Upper lobe of left lung (tissue), 6 donors: ENCODE measurements around the gene UBE2D4. TPM values are rescaled to one million over a fixed set of nuclear protein-coding genes. Genes with fewer than 3 reads are reported as not detected.

Source experiments
- ATAC-seq, 2 donors: fragments of 200-7000 bp; cut with Tn5 transposase; one replicate each; pipeline ENCODE4 v1.9.1; 2022; ENCODE audit warnings: mild to moderate bottlenecking in 2 of 2, moderate library complexity in 2 of 2; ENCODE audit not compliant: low FRiP score in 2 of 2
- DNase-seq, 2 donors: peaks; one replicate each; pipeline ENCODE4 v3.0.0-alpha.2; 2019 to 2020
- H3K27ac ChIP-seq, 4 donors: fragments of 200-600 bp; sonication (generic); one replicate each; pipeline ENCODE4 v1.5.1; 2016 to 2019
- H3K27me3 ChIP-seq, 4 donors: fragments of 200-600 bp; sonication (generic); one replicate each; pipeline ENCODE4 v1.5.1; 2017 to 2019
- H3K36me3 ChIP-seq, 4 donors: fragments of 200-600 bp; sonication (generic); one replicate each; pipeline ENCODE4 v1.5.1; 2016 to 2019
- H3K4me1 ChIP-seq, 4 donors: fragments of 200-600 bp; sonication (generic); one replicate each; pipeline ENCODE4 v1.5.1; 2018 to 2019
- H3K4me3 ChIP-seq, 4 donors: fragments of 200-600 bp; sonication (generic); one replicate each; pipeline ENCODE4 v1.5.1; 2017 to 2019; ENCODE audit warnings: mild to moderate bottlenecking in 2 of 4, moderate library complexity in 1 of 4
- H3K9me3 ChIP-seq, 4 donors: fragments of 200-600 bp; sonication (generic); one replicate each; pipeline ENCODE4 v1.5.1; 2018 to 2019
- EP300 ChIP-seq, 4 donors: sonication (generic); formaldehyde crosslinking; IDR thresholded peaks; one replicate each; pipeline ENCODE4 v1.5.1; 2017; ENCODE audit warnings: antibody characterized with exemption in 4 of 4, control low read depth in 2 of 4
- POLR2A ChIP-seq, 4 donors: fragments of 450-650 bp; IDR thresholded peaks; one replicate each; pipeline ENCODE4 v1.5.1; 2016 to 2017; ENCODE audit warnings: antibody characterized with exemption in 4 of 4, mild to moderate bottlenecking in 2 of 4
- POLR2AphosphoS5 ChIP-seq, 2 donors: sonication (generic); formaldehyde crosslinking; IDR thresholded peaks; one replicate each; pipeline ENCODE4 v1.5.1; 2017; ENCODE audit warnings: antibody characterized with exemption in 2 of 2
- WGBS, 2 donors: methylation state at CpG; one replicate each; pipeline ENCODE4 v1.1.5; 2017 to 2018; 5-methylcytosine and 5-hydroxymethylcytosine counted together
- total RNA-seq, 6 donors: library from RNA; depleted of rRNA in 4 of 6; stranded (reverse); fragments of >200 nt in 4 of 6; gene quantifications; one replicate each; pipeline versions ENCODE4 v1.1.0 to v1.2.1, GENCODE V29; 2016 to 2021
- TF ChIP-seq, protein P1 (sequence below), 6 experiments: fragments of 450-650 bp in 4 of 6; fragments of 200-600 bp in 2 of 6; sonication (generic) in 2 of 6; IDR thresholded peaks; one replicate each; pipeline ENCODE4 v1.5.1; 2016 to 2019; ENCODE audit warnings: antibody characterized with exemption in 6 of 6
- donor health status: DM: no; HTN: no; CAD: no; lungs with moderate emphysema.
- donor health status: DM: no; HTN: yes; CAD: no; lungs with severe emphysema.

UBE2D4 gene
- total RNA-seq, 6 donors from 2014 or later, result 4.9 to 24.9 (median 17.4) TPM

DNA sequence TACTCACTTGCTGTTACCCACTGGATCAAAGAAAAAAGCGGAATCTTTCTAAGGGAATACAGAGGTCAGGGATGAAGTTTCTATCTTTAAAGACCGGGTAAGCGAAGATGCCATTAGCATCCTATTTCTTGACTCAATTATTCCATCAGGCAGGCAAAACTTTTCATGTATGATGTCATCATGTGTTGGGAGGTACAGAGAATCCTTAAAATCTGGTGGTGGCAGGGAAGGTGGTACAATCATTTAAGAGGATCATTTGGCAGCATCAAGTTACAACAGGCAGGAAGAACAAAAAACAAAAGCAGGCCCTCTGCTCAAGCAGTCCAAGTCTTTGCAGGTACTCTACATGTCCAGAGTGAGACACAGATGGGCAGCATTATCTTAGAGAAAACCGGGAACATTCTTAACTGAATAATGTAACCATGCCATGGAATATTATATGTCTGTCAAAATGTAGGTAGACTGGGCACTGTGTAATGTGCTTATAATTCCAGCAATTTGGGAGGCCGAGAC is 23.6 kb upstream of the UBE2D4 start:
- H3K27me3 ChIP-seq, result no peaks in the 10 kb centered on the region
- peaks cover 0 to 4% (median 0%) of the 10 kb centered on the region in 4 donors for H3K36me3 ChIP-seq
- peaks cover 21 to 34% (median 25%) of the 10 kb centered on the region in 4 donors for H3K4me1 ChIP-seq
- no peak overlapping the region for H3K27ac ChIP-seq
- TF ChIP-seq POLR2AphosphoS5 (IDR thresholded peaks at IDR 0.05), result no peak
- TF ChIP-seq, protein P1, sequence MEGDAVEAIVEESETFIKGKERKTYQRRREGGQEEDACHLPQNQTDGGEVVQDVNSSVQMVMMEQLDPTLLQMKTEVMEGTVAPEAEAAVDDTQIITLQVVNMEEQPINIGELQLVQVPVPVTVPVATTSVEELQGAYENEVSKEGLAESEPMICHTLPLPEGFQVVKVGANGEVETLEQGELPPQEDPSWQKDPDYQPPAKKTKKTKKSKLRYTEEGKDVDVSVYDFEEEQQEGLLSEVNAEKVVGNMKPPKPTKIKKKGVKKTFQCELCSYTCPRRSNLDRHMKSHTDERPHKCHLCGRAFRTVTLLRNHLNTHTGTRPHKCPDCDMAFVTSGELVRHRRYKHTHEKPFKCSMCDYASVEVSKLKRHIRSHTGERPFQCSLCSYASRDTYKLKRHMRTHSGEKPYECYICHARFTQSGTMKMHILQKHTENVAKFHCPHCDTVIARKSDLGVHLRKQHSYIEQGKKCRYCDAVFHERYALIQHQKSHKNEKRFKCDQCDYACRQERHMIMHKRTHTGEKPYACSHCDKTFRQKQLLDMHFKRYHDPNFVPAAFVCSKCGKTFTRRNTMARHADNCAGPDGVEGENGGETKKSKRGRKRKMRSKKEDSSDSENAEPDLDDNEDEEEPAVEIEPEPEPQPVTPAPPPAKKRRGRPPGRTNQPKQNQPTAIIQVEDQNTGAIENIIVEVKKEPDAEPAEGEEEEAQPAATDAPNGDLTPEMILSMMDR (IDR thresholded peaks at IDR 0.05), result no peak
- no peak for TF ChIP-seq EP300 (IDR thresholded peaks at IDR 0.05)
- TF ChIP-seq POLR2A (IDR thresholded peaks at IDR 0.05), result no peak
- 95 to 100% methylated on average over 5 of the region's 5 CpGs for WGBS, 2 donors
- H3K9me3 ChIP-seq, result no peaks in the 10 kb centered on the region
- no peak overlapping the region for H3K4me3 ChIP-seq
- no peak for DNase-seq
- ATAC-seq, result no peak

GRCh38 chr7:43904533-43905208 is 21.6 kb upstream of the UBE2D4 start:
- peaks cover 21 to 32% (median 25%) of the 10 kb centered on the region in 4 donors for H3K4me1 ChIP-seq
- peak overlapping the region in 3 of 4 donors; percentile 11 to 87 (median 85) for H3K27ac ChIP-seq
- H3K9me3 ChIP-seq, result no peaks in the 10 kb centered on the region
- no peak for DNase-seq
- no peaks in the 10 kb centered on the region for H3K27me3 ChIP-seq
- no peak for TF ChIP-seq POLR2A (IDR thresholded peaks at IDR 0.05)
- TF ChIP-seq EP300 (IDR thresholded peaks at IDR 0.05), result no peak
- no peak for TF ChIP-seq POLR2AphosphoS5 (IDR thresholded peaks at IDR 0.05)
- H3K4me3 ChIP-seq, result peak overlapping the region in 1 of 4 donors; percentile 87
- H3K36me3 ChIP-seq, result no peaks in the 10 kb centered on the region
- ATAC-seq, result no peak
- WGBS, 2 donors, result 91 to 94% methylated on average over 5 of the region's 5 CpGs

GRCh38 chr7:43905209-43905946 is 20.9 kb upstream of the UBE2D4 start:
- peak overlapping the region; percentile 60 to 88 (median 83) for H3K4me3 ChIP-seq
- H3K36me3 ChIP-seq, result no peaks in the 10 kb centered on the region
- DNase-seq (peak in 1 of 2 donors; percentile 32), ATAC-seq (peak; percentile 42 to 73)
- peak in 1 of 2 donors; percentile 9 for TF ChIP-seq POLR2AphosphoS5 (IDR thresholded peaks at IDR 0.05)
- TF ChIP-seq EP300 (IDR thresholded peaks at IDR 0.05), result no peak
- TF ChIP-seq, protein P1 (IDR thresholded peaks at IDR 0.05), result no peak
- H3K27ac ChIP-seq, result peak overlapping the region; percentile 82 to 95 (median 86)
- H3K27me3 ChIP-seq, result no peaks in the 10 kb centered on the region
- 44 to 52% methylated on average over 8 of the region's 8 CpGs for WGBS, 2 donors
- peaks cover 21 to 32% (median 25%) of the 10 kb centered on the region in 4 donors for H3K4me1 ChIP-seq
- no peaks in the 10 kb centered on the region for H3K9me3 ChIP-seq

DNA sequence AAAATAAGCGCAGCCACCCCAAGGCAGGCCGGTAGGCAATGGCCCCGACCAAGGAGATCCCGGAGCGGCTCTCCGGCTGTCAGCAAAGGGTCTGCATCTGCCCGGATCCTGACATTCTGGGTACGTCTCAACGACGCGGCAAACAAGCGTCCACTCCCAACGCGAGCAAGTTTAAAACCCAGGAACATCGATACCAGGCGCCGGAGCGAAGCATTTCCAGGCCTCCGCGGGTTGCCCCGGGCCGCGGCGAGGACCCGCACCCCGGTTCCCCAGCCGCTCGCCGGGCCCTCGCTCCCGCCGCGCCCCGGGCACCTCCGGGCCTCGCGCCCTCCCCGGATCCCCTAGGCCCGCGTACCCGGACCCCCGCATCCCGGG is 20.3 kb upstream of the UBE2D4 start:
- Histone ChIP-seq H3K36me3 (no peaks in the 10 kb centered on the region), H3K4me1 (peaks cover 21 to 32% (median 24%) of the 10 kb centered on the region in 4 donors), H3K27me3 (no peaks in the 10 kb centered on the region), H3K9me3 (no peaks in the 10 kb centered on the region), H3K4me3 (peak overlapping the region; percentile 60 to 88 (median 83)), H3K27ac (peak overlapping the region; percentile 82 to 95 (median 86))
- DNase-seq (no peak), ATAC-seq (peak; percentile 16 to 63)
- 0 to 1% methylated on average over 6 to 12 of the region's 43 CpGs for WGBS, 2 donors
- TF ChIP-seq POLR2AphosphoS5 (IDR thresholded peaks at IDR 0.05) (peak in 1 of 2 donors; percentile 5), EP300 (IDR thresholded peaks at IDR 0.05) (no peak)

DNA sequence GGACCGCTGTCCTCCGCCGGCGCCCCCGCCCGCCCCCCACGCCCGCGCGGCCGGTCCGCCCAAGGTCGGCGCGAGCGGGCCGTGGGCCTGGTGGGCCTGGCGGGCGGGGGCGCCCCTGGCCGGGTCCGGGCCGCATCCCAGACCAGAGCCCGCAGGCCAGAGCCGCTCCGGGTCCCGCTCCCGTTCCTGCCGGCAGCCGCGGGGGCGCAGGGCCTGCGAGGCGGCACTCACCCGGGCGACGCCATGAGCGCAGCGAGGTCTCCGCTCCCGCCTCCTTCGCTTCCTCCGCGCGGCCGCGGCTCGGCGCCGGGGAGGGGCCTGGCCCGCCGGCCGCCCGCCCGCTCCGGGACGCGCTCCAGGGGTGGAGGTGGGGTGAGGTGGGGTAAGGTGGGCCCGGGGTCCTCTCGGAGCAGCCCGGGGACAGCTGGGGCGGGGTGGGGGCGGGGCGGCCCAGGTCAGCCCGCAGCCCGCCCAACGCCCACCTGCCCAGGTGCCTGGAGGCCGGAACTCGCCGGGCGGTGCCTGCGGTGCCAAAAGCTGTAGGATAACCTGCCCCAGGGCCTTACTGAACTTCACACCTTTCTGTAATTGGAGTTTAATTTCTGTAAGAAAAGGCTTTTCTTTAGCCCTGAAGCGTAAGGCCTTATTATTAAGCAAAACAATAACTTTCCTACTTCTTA is 19.8 kb upstream of the UBE2D4 start, which contains the start of gene URGCP:
Gene URGCP, minus strand, starts transcription at position 266 of the 680 bp plus-strand sequence. Its CDS starts 21 bp downstream, at position 245.
- TF ChIP-seq EP300 (IDR thresholded peaks at IDR 0.05), result no peak
- TF ChIP-seq POLR2A (IDR thresholded peaks at IDR 0.05), result peak in 1 of 4 donors; percentile 37
- TF ChIP-seq POLR2AphosphoS5 (IDR thresholded peaks at IDR 0.05), result no peak
- ATAC-seq, result peak; percentile 61 to 91
- Histone ChIP-seq H3K4me1 (peaks cover 20 to 29% (median 23%) of the 10 kb centered on the region in 4 donors), H3K27ac (peak within 1 kb of the TSS; percentile 82 to 95 (median 86)), H3K4me3 (peak within 1 kb of the TSS; percentile 60 to 88 (median 83)), H3K36me3 (no peaks in the 10 kb centered on the region), H3K9me3 (no peaks in the 10 kb centered on the region), H3K27me3 (no peaks in the 10 kb centered on the region)
- 0 to 1% methylated on average over 1 to 9 of the region's 73 CpGs for WGBS, 2 donors
- DNase-seq, result peak; percentile 40 to 94
